OCI-LY7 (cell line): Measurements from ENCODE around the gene TLCD1. TPM values are rescaled to one million over a fixed set of nuclear protein-coding genes. Genes with fewer than 3 reads are reported as not detected.

Experiments
- BruUV-seq: library from RNA; stranded (reverse); fragments of 400-500 nt; replicated peaks from 2 replicates; lab custom pipeline; 2021; lab: Mats Ljungman, UMichigan
- CTCF ChIA-PET: fragments of 300-600 bp; sonication (Branson Sonifier 250); formaldehyde crosslinking; loops from one replicate; lab custom pipeline; 2022; ENCODE audit warnings: antibody characterized with exemption; ENCODE audit not compliant: unreplicated experiment; lab: Charles Lee
- POLR2A ChIA-PET: fragments of 300-600 bp; sonication (Branson Sonifier 250); formaldehyde crosslinking; loops from one replicate; lab custom pipeline; 2022; ENCODE audit warnings: antibody characterized with exemption; lab: Charles Lee
- DNase-seq: peaks from one replicate; pipeline ENCODE4 v3.0.0-alpha.2; 2015; ENCODE audit warnings: low spot score
- H2AFZ ChIP-seq: fragments of 200-600 bp; sonication (generic), shearing (Covaris generic); 2 replicates; pipeline ENCODE4 v1.6.1; 2014; ENCODE audit warnings: mild to moderate bottlenecking, antibody characterized with exemption, low read length, moderate library complexity
- H3K27ac ChIP-seq: fragments of 200-600 bp; sonication (generic); 2 replicates; pipeline ENCODE4 v1.5.1; 2014; ENCODE audit warnings: mixed run types, low read depth, mild to moderate bottlenecking, moderate library complexity, low read length, inconsistent platforms; ENCODE audit not compliant: poor library complexity, severe bottlenecking
- H3K36me3 ChIP-seq: fragments of 200-600 bp; sonication (generic); 2 replicates; pipeline ENCODE4 v1.6.1; 2014; ENCODE audit warnings: mild to moderate bottlenecking, antibody characterized with exemption, low read length, moderate library complexity, mixed read lengths; ENCODE audit not compliant: insufficient read depth
- H3K4me1 ChIP-seq: fragments of 200-600 bp; sonication (generic); 2 replicates; pipeline ENCODE4 v1.5.1; 2014; ENCODE audit warnings: mild to moderate bottlenecking, low read length; ENCODE audit not compliant: insufficient read depth, poor library complexity, severe bottlenecking
- H3K4me2 ChIP-seq: fragments of 200-600 bp; sonication (generic); 2 replicates; pipeline ENCODE4 v1.6.1; 2014; ENCODE audit warnings: mild to moderate bottlenecking, low read length
- H3K4me3 ChIP-seq: fragments of 200-600 bp; sonication (generic); 2 replicates; pipeline ENCODE4 v1.5.1; 2014; ENCODE audit warnings: mild to moderate bottlenecking, low read depth, low read length; ENCODE audit not compliant: poor library complexity, severe bottlenecking
- H3K79me2 ChIP-seq: fragments of 200-600 bp; sonication (generic); 2 replicates; pipeline ENCODE4 v1.6.1; 2016; ENCODE audit warnings: low read depth, mild to moderate bottlenecking, low read length, moderate library complexity, mixed read lengths; ENCODE audit not compliant: insufficient read depth
- H3K9me2 ChIP-seq: fragments of 200-600 bp; sonication (generic); 2 replicates; pipeline ENCODE4 v1.6.1; 2016; ENCODE audit warnings: mild to moderate bottlenecking, low read length, mixed read lengths; ENCODE audit not compliant: insufficient read depth
- H3K9me3 ChIP-seq: fragments of 200-600 bp; sonication (generic); 2 replicates; pipeline ENCODE4 v1.6.1; 2014; ENCODE audit warnings: mild to moderate bottlenecking, mixed run types, low read length, mixed read lengths
- H4K20me1 ChIP-seq: fragments of 200-600 bp; sonication (generic); 2 replicates; pipeline ENCODE4 v1.6.1; 2014; ENCODE audit warnings: mild to moderate bottlenecking, antibody characterized with exemption, low read length, moderate library complexity, mixed read lengths; ENCODE audit not compliant: insufficient read depth
- CTCF ChIP-seq: fragments of 200-600 bp; sonication (generic); conservative IDR thresholded peaks from 2 replicates; pipeline ENCODE4 v1.5.1; 2014; ENCODE audit warnings: mild to moderate bottlenecking, antibody characterized with exemption, low read length, moderate library complexity, mixed read lengths
- EZH2phosphoT487 ChIP-seq: fragments of 200-600 bp; sonication (generic); IDR thresholded peaks from 2 replicates; pipeline ENCODE4 v1.6.1; 2018; ENCODE audit warnings: low read depth, borderline replicate concordance, mild to moderate bottlenecking, mixed run types, antibody characterized with exemption, low read length, moderate library complexity, mixed read lengths
- intact Hi-C: fragments of 100-400 bp; cut with micrococcal nuclease; formaldehyde crosslinking; loops from one replicate; pipeline ENCODE4 v1.10.0; 2022; ENCODE audit not compliant: unreplicated experiment
- total RNA-seq, 2 experiments: library from RNA; depleted of rRNA in 1 of 2; stranded (reverse); fragments of >200 nt in 1 of 2; shearing (Covaris generic) in 1 of 2; gene quantifications; 2 replicates each; pipeline ENCODE4 v1.2.3, GENCODE V29; 2014 to 2022

Gene TLCD1
- total RNA-seq, 2 experiments from 2014 or later: 0.28 to 2.5 TPM

GRCh38 chr17:28705074-28705659, 20.9 kb downstream of the TLCD1 start:
- H3K36me3 ChIP-seq: peaks cover 35% of the 10 kb centered on the region
- H4K20me1 ChIP-seq: no peaks in the 10 kb centered on the region
- H3K4me3 ChIP-seq: no peak overlapping the region
- no peaks in the 10 kb centered on the region for H3K9me2 ChIP-seq
- no peak for TF ChIP-seq CTCF
- no peak for TF ChIP-seq EZH2phosphoT487
- no peak for DNase-seq
- ChIA-PET POLR2A (no interaction called here), CTCF (no interaction called here)
- H3K27ac ChIP-seq: no peak overlapping the region
- no peak overlapping the region for H2AFZ ChIP-seq
- no peaks in the 10 kb centered on the region for H3K9me3 ChIP-seq
- H3K4me1 ChIP-seq: peaks cover 8% of the 10 kb centered on the region
- no TSS peak for BruUV-seq
- H3K79me2 ChIP-seq: no peaks in the 10 kb centered on the region
- H3K4me2 ChIP-seq: no peak overlapping the region
- intact Hi-C loops: no loop called here

DNA sequence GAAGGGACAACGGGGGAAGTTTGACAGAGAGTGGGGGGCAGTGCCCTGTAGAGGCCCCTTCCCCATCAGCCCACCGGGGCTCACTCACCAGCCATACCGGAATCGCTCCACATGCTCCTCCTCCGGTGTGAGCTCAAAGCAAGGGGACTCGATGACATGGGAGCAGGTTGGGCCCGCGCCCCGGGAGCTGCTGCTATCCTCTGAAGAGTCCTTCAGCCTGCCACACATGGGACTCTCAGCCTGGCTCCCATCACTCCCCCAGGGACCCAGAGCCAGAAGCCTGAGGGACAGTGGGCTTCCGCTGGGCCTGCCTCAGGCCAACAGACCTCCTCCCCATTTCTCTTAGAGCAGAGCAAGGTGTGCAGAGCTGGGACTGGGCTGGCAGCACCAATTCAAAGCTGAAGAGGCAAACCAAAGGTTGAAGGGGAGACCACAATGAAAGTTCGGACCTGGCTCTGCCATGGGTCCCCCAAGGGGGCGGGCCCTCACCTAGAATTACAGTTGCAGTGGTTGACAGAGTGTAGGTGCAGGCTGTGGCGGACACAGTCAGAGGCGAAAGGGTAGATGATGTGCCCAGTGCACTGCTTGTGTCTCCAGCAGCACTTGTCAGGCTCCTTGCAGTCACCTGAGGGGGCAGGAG, 21.7 kb downstream of the TLCD1 start:
- ChIA-PET POLR2A (interaction anchor here (1.0 kb wide), 1 partner anchor 43 kb away, joined by 4 read pairs; no protein-coding TSS in a partner anchor), CTCF (no interaction called here)
- Histone ChIP-seq H3K79me2 (no peaks in the 10 kb centered on the region), H3K36me3 (peaks cover 44% of the 10 kb centered on the region), H2AFZ (no peak overlapping the region), H3K9me2 (no peaks in the 10 kb centered on the region), H4K20me1 (no peaks in the 10 kb centered on the region), H3K27ac (no peak overlapping the region), H3K4me2 (no peak overlapping the region), H3K9me3 (no peaks in the 10 kb centered on the region), H3K4me3 (no peak overlapping the region), H3K4me1 (no peaks in the 10 kb centered on the region)
- no TSS peak for BruUV-seq
- TF ChIP-seq EZH2phosphoT487 (no peak), CTCF (no peak)
- DNase-seq: no peak
- intact Hi-C loops: no loop called here

GRCh38 chr17:28703552-28704218, 22.3 kb downstream of the TLCD1 start:
- Histone ChIP-seq H3K9me2 (no peaks in the 10 kb centered on the region), H3K4me2 (no peak overlapping the region), H3K4me3 (no peak overlapping the region), H3K4me1 (no peaks in the 10 kb centered on the region), H4K20me1 (no peaks in the 10 kb centered on the region), H3K27ac (no peak overlapping the region), H3K79me2 (no peaks in the 10 kb centered on the region), H2AFZ (no peak overlapping the region), H3K9me3 (no peaks in the 10 kb centered on the region), H3K36me3 (peaks cover 50% of the 10 kb centered on the region)
- TF ChIP-seq CTCF (no peak), EZH2phosphoT487 (no peak)
- CTCF ChIA-PET: no interaction called here
- intact Hi-C loops: no loop called here
- POLR2A ChIA-PET: interaction anchor here (1.0 kb wide), 1 partner anchor 43 kb away, joined by 4 read pairs; no protein-coding TSS in a partner anchor
- no peak for DNase-seq
- no TSS peak for BruUV-seq
